PC-3 (cell line): ENCODE data around the gene AMH.

ENCODE experiments used
- EZH2 ChIP-seq: fragments of 300-600 bp; sonication (generic); IDR thresholded peaks from one replicate; pipeline ENCODE4 v1.6.1; 2017; ENCODE audit warnings: antibody characterized with exemption, mild to moderate bottlenecking, low read length; ENCODE audit not compliant: unreplicated experiment
- EZH2phosphoT487 ChIP-seq: fragments of 300-600 bp; sonication (generic); IDR thresholded peaks from 2 replicates; pipeline ENCODE4 v1.6.1; 2018; ENCODE audit warnings: mild to moderate bottlenecking, antibody characterized with exemption, low read length, borderline replicate concordance
- TF ChIP-seq, protein P1 (sequence below): fragments of 300-600 bp; sonication (generic); conservative IDR thresholded peaks from 2 replicates; pipeline ENCODE4 v1.5.1; 2017; ENCODE audit warnings: antibody characterized with exemption, low read depth, mild to moderate bottlenecking, low read length

DNA sequence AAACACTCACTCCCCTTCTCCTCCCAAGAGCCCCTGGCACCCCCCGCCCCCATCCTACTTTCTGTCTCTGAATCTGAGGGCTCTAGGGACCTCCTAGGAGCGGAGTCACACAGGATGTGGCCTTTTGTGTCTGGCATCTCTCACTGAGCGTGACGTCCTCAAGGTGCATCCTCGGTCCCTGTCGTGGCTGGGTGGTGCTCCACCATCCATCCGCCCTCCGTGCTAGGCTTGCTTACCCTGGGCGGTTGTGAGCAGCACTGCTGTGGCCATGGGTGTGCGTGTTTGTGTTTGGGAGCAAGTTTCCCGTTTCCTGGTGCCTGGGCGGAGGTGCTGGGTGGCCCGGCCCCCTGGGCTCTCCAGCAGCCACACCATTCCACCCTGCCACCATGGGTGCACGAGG is 25.2 kb upstream of the AMH start:
- TF ChIP-seq, protein P1, sequence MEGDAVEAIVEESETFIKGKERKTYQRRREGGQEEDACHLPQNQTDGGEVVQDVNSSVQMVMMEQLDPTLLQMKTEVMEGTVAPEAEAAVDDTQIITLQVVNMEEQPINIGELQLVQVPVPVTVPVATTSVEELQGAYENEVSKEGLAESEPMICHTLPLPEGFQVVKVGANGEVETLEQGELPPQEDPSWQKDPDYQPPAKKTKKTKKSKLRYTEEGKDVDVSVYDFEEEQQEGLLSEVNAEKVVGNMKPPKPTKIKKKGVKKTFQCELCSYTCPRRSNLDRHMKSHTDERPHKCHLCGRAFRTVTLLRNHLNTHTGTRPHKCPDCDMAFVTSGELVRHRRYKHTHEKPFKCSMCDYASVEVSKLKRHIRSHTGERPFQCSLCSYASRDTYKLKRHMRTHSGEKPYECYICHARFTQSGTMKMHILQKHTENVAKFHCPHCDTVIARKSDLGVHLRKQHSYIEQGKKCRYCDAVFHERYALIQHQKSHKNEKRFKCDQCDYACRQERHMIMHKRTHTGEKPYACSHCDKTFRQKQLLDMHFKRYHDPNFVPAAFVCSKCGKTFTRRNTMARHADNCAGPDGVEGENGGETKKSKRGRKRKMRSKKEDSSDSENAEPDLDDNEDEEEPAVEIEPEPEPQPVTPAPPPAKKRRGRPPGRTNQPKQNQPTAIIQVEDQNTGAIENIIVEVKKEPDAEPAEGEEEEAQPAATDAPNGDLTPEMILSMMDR, result no peak
- TF ChIP-seq EZH2phosphoT487 (no peak), EZH2 (no peak)
